ENCODE data around the gene TLK1. TPM values are rescaled to one million over a fixed set of nuclear protein-coding genes. Genes with fewer than 3 reads are reported as not detected.

TLK1 gene
- total and polyA plus RNA-seq, 2 of the 4 experiments (the other 2 are of a cell fraction) = 7.3 to 12.5 TPM

- TF ChIP-seq MAFK (IDR thresholded peaks at IDR 0.05; ENCODE audit: low read depth, low read length) (no peak), MAZ (IDR thresholded peaks at IDR 0.05; ENCODE audit: borderline replicate concordance, low read depth, low read length) (no peak), BHLHE40 (IDR thresholded peaks at IDR 0.05; ENCODE audit: low read depth, low read length) (no peak), RFX5 (IDR thresholded peaks at IDR 0.05; ENCODE audit: low read depth, low read length) (no peak), MXI1 (IDR thresholded peaks at IDR 0.05; ENCODE audit: borderline replicate concordance, low read depth, low read length) (no peak)
These were observed 2.5 kb downstream of the TLK1 start (continued) for GRCh38 chr2:171158036-171158789.

GRCh38 chr2:171157109-171157500 is 3.6 kb downstream of the TLK1 start:
- H3K23ac ChIP-seq (ENCODE audit: low read depth, low read length) = no peak overlapping the region
- CTCF ChIA-PET = interaction anchor here (0.5 to 1.6 kb wide), 2 partner anchors 16 to 714 kb away, joined by 3 to 4 read pairs; no protein-coding TSS in a partner anchor
- no peak overlapping the region for H2AFZ ChIP-seq (replicated peaks; ENCODE audit: low read length, poor library complexity)
- no TSS peak for BruUV-seq (replicated peaks)
- H2BK15ac ChIP-seq (ENCODE audit: low read depth, low read length) = no peak overlapping the region
- H3K4me3 ChIP-seq (ENCODE audit: insufficient read depth, low read depth, low read length) = no peak overlapping the region
- H3K4ac ChIP-seq (ENCODE audit: low read depth, low read length) = no peak overlapping the region
- no peak overlapping the region for H3K18ac ChIP-seq (ENCODE audit: low read depth, low read length)
- no peak overlapping the region for H3K27ac ChIP-seq (ENCODE audit: insufficient read depth, low read length)
- no peak overlapping the region for H3K56ac ChIP-seq (ENCODE audit: extremely low read depth, insufficient read depth, low read length)
- H3K9ac ChIP-seq (ENCODE audit: low read depth, low read length) = no peak overlapping the region
- peaks cover 64% of the 10 kb centered on the region for H4K20me1 ChIP-seq (ENCODE audit: insufficient read depth, low read length)
- in situ Hi-C loops (cut with MboI; ENCODE audit: low sequenced_read_pairs) (loop anchor here (10.0 kb wide), 1 partner anchor 182 kb away; no protein-coding TSS in a partner anchor), dilution Hi-C loops (cut with HindIII; ENCODE audit: low sequenced_read_pairs, unreplicated experiment) (no loop called here), intact Hi-C loops (cut with micrococcal nuclease) (loop anchor here (5.0 to 10.0 kb wide), 2 partner anchors 100 to 378 kb away; no protein-coding TSS in a partner anchor)
- no peak overlapping the region for H3K14ac ChIP-seq (replicated peaks; ENCODE audit: low read depth, low read length)
- POLR2A ChIA-PET (ENCODE audit: unreplicated experiment) = no interaction called here
- no peak overlapping the region for H2BK5ac ChIP-seq (ENCODE audit: low read depth, low read length, poor library complexity, severe bottlenecking)
- no peaks in the 10 kb centered on the region for H3K9me3 ChIP-seq (ENCODE audit: control insufficient read depth, insufficient read depth, low read length)
- H3K27me3 ChIP-seq (ENCODE audit: control insufficient read depth, insufficient read depth, low read length) = no peaks in the 10 kb centered on the region
- H2AK9ac ChIP-seq (replicated peaks; ENCODE audit: low read depth, low read length, poor library complexity) = no peak overlapping the region
- WGBS, 2 experiments (ENCODE audit: extremely low coverage in 2 of 2, insufficient read length in 1 of 2) = no CpG with 5 or more reads among the region's 3 CpGs
- H3K4me2 ChIP-seq (ENCODE audit: low read depth, low read length) = no peak overlapping the region
- H4K5ac ChIP-seq (ENCODE audit: low read depth, low read length) = no peak overlapping the region
- H2BK120ac ChIP-seq (ENCODE audit: low read depth, low read length) = no peak overlapping the region
- H3K36me3 ChIP-seq (ENCODE audit: control insufficient read depth, insufficient read depth, low read length) = no peaks in the 10 kb centered on the region
- DNase-seq (no peak), ATAC-seq (ENCODE audit: low read depth) (no peak)
- H4K8ac ChIP-seq (ENCODE audit: low read depth in 2 of 2, low read length in 2 of 2) = no peak overlapping the region
- no peak overlapping the region for H2AK5ac ChIP-seq (ENCODE audit: low read depth, low read length)
- H3K4me1 ChIP-seq (ENCODE audit: control insufficient read depth, insufficient read depth, low read length) = peaks cover 2% of the 10 kb centered on the region; the same call in 1 of the 2 replicates
- TF ChIP-seq RAD21 (IDR thresholded peaks at IDR 0.05; ENCODE audit: low read length) = no peak
- TF ChIP-seq, protein P1, sequence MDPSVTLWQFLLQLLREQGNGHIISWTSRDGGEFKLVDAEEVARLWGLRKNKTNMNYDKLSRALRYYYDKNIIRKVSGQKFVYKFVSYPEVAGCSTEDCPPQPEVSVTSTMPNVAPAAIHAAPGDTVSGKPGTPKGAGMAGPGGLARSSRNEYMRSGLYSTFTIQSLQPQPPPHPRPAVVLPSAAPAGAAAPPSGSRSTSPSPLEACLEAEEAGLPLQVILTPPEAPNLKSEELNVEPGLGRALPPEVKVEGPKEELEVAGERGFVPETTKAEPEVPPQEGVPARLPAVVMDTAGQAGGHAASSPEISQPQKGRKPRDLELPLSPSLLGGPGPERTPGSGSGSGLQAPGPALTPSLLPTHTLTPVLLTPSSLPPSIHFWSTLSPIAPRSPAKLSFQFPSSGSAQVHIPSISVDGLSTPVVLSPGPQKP (IDR thresholded peaks at IDR 0.05; ENCODE audit: borderline replicate concordance, low read depth, low read length) = no peak
- no peak for TF ChIP-seq BHLHE40 (IDR thresholded peaks at IDR 0.05; ENCODE audit: low read depth, low read length)
- TF ChIP-seq MAFK (IDR thresholded peaks at IDR 0.05; ENCODE audit: low read depth, low read length) = no peak
- TF ChIP-seq MXI1 (IDR thresholded peaks at IDR 0.05; ENCODE audit: borderline replicate concordance, low read depth, low read length) = no peak
- TF ChIP-seq MAZ (IDR thresholded peaks at IDR 0.05; ENCODE audit: borderline replicate concordance, low read depth, low read length) = no peak
- no peak for TF ChIP-seq CEBPB (IDR thresholded peaks at IDR 0.05; ENCODE audit: low read depth, low read length)
- no peak for TF ChIP-seq CHD1 (IDR thresholded peaks at IDR 0.05; ENCODE audit: low read depth, low read length)
- no peak for TF ChIP-seq POLR2A (IDR thresholded peaks at IDR 0.05; ENCODE audit: low read depth, low read length)
- no peak for TF ChIP-seq NFE2L2 (IDR thresholded peaks at IDR 0.05; ENCODE audit: low read depth, low read length)
- no peak for TF ChIP-seq USF2 (IDR thresholded peaks at IDR 0.05; ENCODE audit: low read depth, low read length)
- TF ChIP-seq FOS (IDR thresholded peaks at IDR 0.05; ENCODE audit: low read depth, low read length) = no peak
- no peak overlapping the region for H4K91ac ChIP-seq (ENCODE audit: insufficient read depth, low read depth, low read length)
- no peak overlapping the region for H2BK20ac ChIP-seq (ENCODE audit: low read depth, low read length)
- H3K9me1 ChIP-seq (ENCODE audit: insufficient read depth, low read length) = 0 out of 2 replicates have a peak, but pooled peaks cover 3% of the 10 kb centered on the region
- peaks cover 0 to 43% of the 10 kb centered on the region in 2 experiments; a peak in 3 of 4 replicates for H3K79me1 ChIP-seq (ENCODE audit: low read depth in 1 of 2, low read length in 2 of 2)
